Upper lobe of left lung (tissue), 6 donors: ENCODE measurements around the gene IP6K2. TPM values are rescaled to one million over a fixed set of nuclear protein-coding genes. Genes with fewer than 3 reads are reported as not detected.
A peak's percentile ranks its signal among the peaks of the same experiment; 100 is the strongest.

Experiments
- ATAC-seq, 2 donors: fragments of 200-7000 bp; cut with Tn5 transposase; one replicate each; pipeline ENCODE4 v1.9.1; 2022; ENCODE audit warnings: mild to moderate bottlenecking in 2 of 2, moderate library complexity in 2 of 2; ENCODE audit not compliant: low FRiP score in 2 of 2
- DNase-seq, 2 donors: peaks; one replicate each; pipeline ENCODE4 v3.0.0-alpha.2; 2019 to 2020
- H3K27ac ChIP-seq, 4 donors: fragments of 200-600 bp; sonication (generic); one replicate each; pipeline ENCODE4 v1.5.1; 2016 to 2019
- H3K27me3 ChIP-seq, 4 donors: fragments of 200-600 bp; sonication (generic); one replicate each; pipeline ENCODE4 v1.5.1; 2017 to 2019
- H3K36me3 ChIP-seq, 4 donors: fragments of 200-600 bp; sonication (generic); one replicate each; pipeline ENCODE4 v1.5.1; 2016 to 2019
- H3K4me1 ChIP-seq, 4 donors: fragments of 200-600 bp; sonication (generic); one replicate each; pipeline ENCODE4 v1.5.1; 2018 to 2019
- H3K4me3 ChIP-seq, 4 donors: fragments of 200-600 bp; sonication (generic); one replicate each; pipeline ENCODE4 v1.5.1; 2017 to 2019; ENCODE audit warnings: mild to moderate bottlenecking in 2 of 4, moderate library complexity in 1 of 4
- H3K9me3 ChIP-seq, 4 donors: fragments of 200-600 bp; sonication (generic); one replicate each; pipeline ENCODE4 v1.5.1; 2018 to 2019
- CTCF ChIP-seq, 6 experiments: fragments of 450-650 bp in 4 of 6; fragments of 200-600 bp in 2 of 6; sonication (generic) in 2 of 6; IDR thresholded peaks; one replicate each; pipeline ENCODE4 v1.5.1; 2016 to 2019; ENCODE audit warnings: antibody characterized with exemption in 6 of 6
- EP300 ChIP-seq, 4 donors: sonication (generic); formaldehyde crosslinking; IDR thresholded peaks; one replicate each; pipeline ENCODE4 v1.5.1; 2017; ENCODE audit warnings: antibody characterized with exemption in 4 of 4, control low read depth in 2 of 4
- POLR2A ChIP-seq, 4 donors: fragments of 450-650 bp; IDR thresholded peaks; one replicate each; pipeline ENCODE4 v1.5.1; 2016 to 2017; ENCODE audit warnings: antibody characterized with exemption in 4 of 4, mild to moderate bottlenecking in 2 of 4
- POLR2AphosphoS5 ChIP-seq, 2 donors: sonication (generic); formaldehyde crosslinking; IDR thresholded peaks; one replicate each; pipeline ENCODE4 v1.5.1; 2017; ENCODE audit warnings: antibody characterized with exemption in 2 of 2
- WGBS, 2 donors: methylation state at CpG; one replicate each; pipeline ENCODE4 v1.1.5; 2017 to 2018; 5-methylcytosine and 5-hydroxymethylcytosine counted together
- total RNA-seq, 6 donors: library from RNA; depleted of rRNA in 4 of 6; stranded (reverse); fragments of >200 nt in 4 of 6; gene quantifications; one replicate each; pipeline versions ENCODE4 v1.1.0 to v1.2.1, GENCODE V29; 2016 to 2021
- donor health status: DM: no; HTN: no; CAD: no; lungs with moderate emphysema.
- donor health status: DM: no; HTN: yes; CAD: no; lungs with severe emphysema.

Gene IP6K2
- total RNA-seq, 6 donors from 2014 or later = 53.3 to 106 (median 65.4) TPM

DNA sequence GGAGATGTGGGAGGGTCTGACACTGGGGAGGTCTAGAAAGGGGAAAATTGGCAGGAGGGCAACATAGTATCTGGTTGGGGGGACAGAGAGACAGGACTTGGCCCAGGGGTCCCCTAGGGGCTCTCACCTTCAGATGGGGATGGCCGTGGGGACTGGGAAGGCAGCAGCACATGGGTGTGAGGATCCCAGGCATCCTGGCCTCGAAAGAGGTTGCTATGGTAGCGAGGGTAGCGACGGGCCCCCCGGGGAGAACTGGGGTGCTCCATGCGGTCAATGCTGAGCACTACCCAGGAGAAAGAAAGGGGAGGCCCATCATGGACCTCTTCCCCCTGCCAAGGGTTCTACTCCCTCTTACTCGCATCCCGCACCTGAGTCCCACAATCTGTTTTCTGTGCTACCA lies 69.3 kb downstream of the IP6K2 start:
- ATAC-seq = no peak
- WGBS, 2 donors = 88 to 90% methylated on average over 9 of the region's 9 CpGs
- DNase-seq = no peak
- TF ChIP-seq EP300 (IDR thresholded peaks at IDR 0.05) = no peak
- no peak for TF ChIP-seq POLR2A (IDR thresholded peaks at IDR 0.05)
- no peaks in the 10 kb centered on the region for H3K36me3 ChIP-seq
- no peaks in the 10 kb centered on the region for H3K9me3 ChIP-seq
- H3K4me1 ChIP-seq = no peaks in the 10 kb centered on the region
- H3K27ac ChIP-seq = no peak overlapping the region
- no peak overlapping the region for H3K4me3 ChIP-seq
- no peaks in the 10 kb centered on the region for H3K27me3 ChIP-seq

- ATAC-seq = no peak
- Histone ChIP-seq H3K36me3 (no peaks in the 10 kb centered on the region), H3K27me3 (no peaks in the 10 kb centered on the region), H3K9me3 (no peaks in the 10 kb centered on the region), H3K4me3 (no peak overlapping the region), H3K27ac (no peak overlapping the region), H3K4me1 (no peaks in the 10 kb centered on the region)
- TF ChIP-seq POLR2A (IDR thresholded peaks at IDR 0.05) (no peak), CTCF (IDR thresholded peaks at IDR 0.05) (no peak), EP300 (IDR thresholded peaks at IDR 0.05) (no peak), POLR2AphosphoS5 (IDR thresholded peaks at IDR 0.05) (no peak)
- DNase-seq = peak in 1 of 2 donors; percentile 78
- 85 to 92% methylated on average over 15 to 20 of the region's 22 CpGs for WGBS, 2 donors
These were observed 71.9 kb downstream of the IP6K2 start for GRCh38 chr3:48644898-48645760.

- 85 to 86% methylated on average over 6 of the region's 12 CpGs for WGBS, 2 donors
- DNase-seq = peak in 1 of 2 donors; percentile 70
- ATAC-seq = no peak
- TF ChIP-seq POLR2AphosphoS5 (IDR thresholded peaks at IDR 0.05) (no peak), EP300 (IDR thresholded peaks at IDR 0.05) (no peak), POLR2A (IDR thresholded peaks at IDR 0.05) (no peak), CTCF (IDR thresholded peaks at IDR 0.05) (no peak)
- no peak overlapping the region for H3K27ac ChIP-seq
- H3K36me3 ChIP-seq = no peaks in the 10 kb centered on the region
- H3K27me3 ChIP-seq = no peaks in the 10 kb centered on the region
- H3K9me3 ChIP-seq = no peaks in the 10 kb centered on the region
- H3K4me3 ChIP-seq = no peak overlapping the region
- H3K4me1 ChIP-seq = no peaks in the 10 kb centered on the region
These were observed 74.4 kb downstream of the IP6K2 start for GRCh38 chr3:48642605-48643004.

DNA sequence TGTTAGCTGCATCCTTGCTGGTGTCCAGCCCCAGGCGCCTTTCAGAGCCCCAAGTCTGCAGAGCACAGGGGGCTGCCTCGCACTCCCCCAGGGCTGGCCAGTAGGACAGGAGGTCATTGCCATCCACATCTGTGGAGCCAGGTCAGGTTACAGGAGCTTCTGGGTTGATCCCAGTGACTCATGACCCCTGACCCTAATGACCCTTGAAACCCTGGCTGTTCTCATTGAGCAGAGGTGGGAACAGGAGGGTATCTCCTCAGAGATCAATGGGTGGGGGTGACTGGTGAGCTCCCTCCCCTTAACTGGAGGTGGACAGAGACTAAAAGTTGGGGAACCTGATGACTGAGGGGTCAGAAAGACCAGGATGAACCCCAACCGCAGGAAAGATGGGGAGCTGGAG lies 75.6 kb downstream of the IP6K2 start:
- 93 to 100% methylated on average over 1 to 3 of the region's 3 CpGs for WGBS, 2 donors

More for the DNA sequence above, 75.6 kb downstream of the IP6K2 start:
- H3K27me3 ChIP-seq = no peaks in the 10 kb centered on the region
- H3K4me3 ChIP-seq = no peak overlapping the region
- H3K36me3 ChIP-seq = no peaks in the 10 kb centered on the region
- no peak overlapping the region for H3K27ac ChIP-seq
- no peaks in the 10 kb centered on the region for H3K9me3 ChIP-seq
- no peak for DNase-seq
- TF ChIP-seq POLR2A (IDR thresholded peaks at IDR 0.05) = no peak
- TF ChIP-seq CTCF (IDR thresholded peaks at IDR 0.05) = no peak
- TF ChIP-seq POLR2AphosphoS5 (IDR thresholded peaks at IDR 0.05) = no peak
- TF ChIP-seq EP300 (IDR thresholded peaks at IDR 0.05) = no peak
- peaks cover 2 to 4% (median 3%) of the 10 kb centered on the region in 4 donors for H3K4me1 ChIP-seq
- ATAC-seq = no peak
